Spleen (tissue), 11 donors: ENCODE measurements around the gene LRSAM1. TPM values are rescaled to one million over a fixed set of nuclear protein-coding genes. Genes with fewer than 3 reads are reported as not detected.

ENCODE experiments used
- DNase-seq: peaks from one replicate; pipeline ENCODE4 v3.0.0-alpha.2; 2020
- H3K27ac ChIP-seq, 8 donors: fragments of 200-600 bp; sonication (generic) in 7 of 8; 1 replicate in 4 of 8; 2 replicates in 4 of 8; pipeline versions ENCODE4 v1.5.0 to v1.8.0; 2016 to 2021; ENCODE audit warnings: inconsistent platforms in 4 of 8, mild to moderate bottlenecking in 4 of 8, moderate library complexity in 1 of 8
- H3K27me3 ChIP-seq, 7 donors: fragments of 200-600 bp; sonication (generic) in 6 of 7; replicated peaks in 1 of 7; 1 replicate in 4 of 7; 2 replicates in 3 of 7; pipeline versions ENCODE4 v1.5.0 to v1.8.0; 2016 to 2021; ENCODE audit warnings: inconsistent platforms in 3 of 7, mild to moderate bottlenecking in 1 of 7
- H3K36me3 ChIP-seq, 6 donors: fragments of 200-600 bp; sonication (generic) in 5 of 6; 1 replicate in 4 of 6; 2 replicates in 2 of 6; pipeline versions ENCODE4 v1.5.0 to v1.8.0; 2016 to 2021; ENCODE audit warnings: inconsistent platforms in 2 of 6
- H3K4me1 ChIP-seq, 6 donors: fragments of 200-600 bp; sonication (generic) in 5 of 6; 1 replicate in 3 of 6; 2 replicates in 3 of 6; pipeline versions ENCODE4 v1.5.0 to v1.8.0; 2016 to 2021; ENCODE audit warnings: inconsistent platforms in 3 of 6
- H3K4me3 ChIP-seq, 8 donors: fragments of 200-600 bp; sonication (generic) in 7 of 8; 1 replicate in 4 of 8; 2 replicates in 4 of 8; pipeline versions ENCODE4 v1.5.0 to v1.8.0; 2016 to 2021; ENCODE audit warnings: inconsistent platforms in 4 of 8, mild to moderate bottlenecking in 4 of 8, moderate library complexity in 2 of 8
- H3K9me3 ChIP-seq, 8 donors: fragments of 200-600 bp; sonication (generic) in 7 of 8; 1 replicate in 4 of 8; 2 replicates in 4 of 8; pipeline versions ENCODE4 v1.5.0 to v1.8.0; 2016 to 2021; ENCODE audit warnings: inconsistent platforms in 4 of 8
- CTCF ChIP-seq, 11 experiments: fragments of 200-600 bp in 7 of 11; fragments of 450-650 bp in 4 of 11; sonication (generic) in 4 of 11; IDR thresholded peaks in 8 of 11; conservative IDR thresholded peaks in 3 of 11; 1 replicate in 7 of 11; 2 replicates in 4 of 11; pipeline versions ENCODE4 v1.4.0 to v1.8.0; 2016 to 2021; ENCODE audit warnings: antibody characterized with exemption in 11 of 11, inconsistent platforms in 4 of 11, mild to moderate bottlenecking in 1 of 11
- POLR2A ChIP-seq, 3 donors: fragments of 450-650 bp; IDR thresholded peaks; one replicate each; pipeline ENCODE4 v1.5.1; 2017; ENCODE audit warnings: antibody characterized with exemption in 3 of 3, mild to moderate bottlenecking in 1 of 3
- POLR2AphosphoS5 ChIP-seq, 3 donors: sonication (generic); formaldehyde crosslinking; IDR thresholded peaks; one replicate each; pipeline ENCODE4 v1.5.1; 2017; ENCODE audit warnings: antibody characterized with exemption in 3 of 3
- WGBS, 5 donors: extraction: QIAGEN DNeasy Blood & Tissue Kit in 3 of 5; methylation state at CpG; one replicate each; pipeline versions ENCODE4 v1.1.5 to v1.1.7; 2013 to 2018; 5-methylcytosine and 5-hydroxymethylcytosine counted together
- intact Hi-C: fragments of 100-400 bp; cut with DNase I; formaldehyde crosslinking; loops from one replicate; pipeline ENCODE4 v1.15.0; 2023; ENCODE audit warnings: low total_unique reads
- polyA plus RNA-seq, 3 donors: library from polyadenylated mRNA; stranded (reverse); fragments of 200-250 nt; gene quantifications; one replicate each; pipeline ENCODE4 v1.2.1, GENCODE V29; 2013
- total RNA-seq, 7 donors: library from RNA; depleted of rRNA in 3 of 7; stranded (reverse); fragments of >200 nt in 3 of 7; fragmentation: NEBNext Ultra II Directional in 4 of 7; extraction: Animal tissue kit (Norgen Biotek cat#: 25700) in 4 of 7; gene quantifications; one replicate each; pipeline versions ENCODE4 v1.1.0 to v1.2.1, GENCODE V29; 2016 to 2021
- donor health status: healthy with polysubstance abuse.
- donor health status: DM: no; HTN: no; CAD: no; lungs with moderate emphysema.
- donor health status: DM: no; HTN: no; CAD: no.
- donor health status: Bipolar disorder and iron deficiency.
- donor health status: healthy.
- donor health status: DM: no; HTN: no; CAD: no.
- donor health status: DM: yes; HTN: yes; CAD: no.

The LRSAM1 gene
- total and polyA plus RNA-seq, 10 donors, result 13.5 to 32.1 (median 25.1) TPM

- intact Hi-C loops, result no loop called here
- TF ChIP-seq CTCF (IDR thresholded peaks at IDR 0.05 in 8 of 11, conservative IDR thresholded peaks at IDR 0.05 in 3 of 11) (no peak), POLR2A (IDR thresholded peaks at IDR 0.05) (no peak), POLR2AphosphoS5 (IDR thresholded peaks at IDR 0.05) (no peak)
- Histone ChIP-seq H3K36me3 (no peaks in the 10 kb centered on the region), H3K4me1 (peaks cover 0 to 80% (median 29%) of the 10 kb centered on the region in 6 donors), H3K9me3 (no peaks in the 10 kb centered on the region), H3K27ac (no peak overlapping the region), H3K4me3 (no peak overlapping the region), H3K27me3 (no peaks in the 10 kb centered on the region)
- 79 to 94% (median 83%) methylated on average over 3 of the region's 3 CpGs for WGBS, 5 donors
- no peak for DNase-seq
Observed at GRCh38 chr9:127537792-127538191, 86.5 kb downstream of the LRSAM1 start.

- Histone ChIP-seq H3K27ac (peak overlapping the region in 3 of 8 donors; percentile 27 to 53 (median 30)), H3K4me1 (peaks cover 0 to 87% (median 35%) of the 10 kb centered on the region in 6 donors), H3K4me3 (no peak overlapping the region), H3K27me3 (no peaks in the 10 kb centered on the region), H3K9me3 (no peaks in the 10 kb centered on the region), H3K36me3 (no peaks in the 10 kb centered on the region)
- 78 to 93% (median 82%) methylated on average over 4 of the region's 4 CpGs for WGBS, 5 donors
- TF ChIP-seq POLR2A (IDR thresholded peaks at IDR 0.05) (no peak), POLR2AphosphoS5 (IDR thresholded peaks at IDR 0.05) (no peak), CTCF (IDR thresholded peaks at IDR 0.05 in 8 of 11, conservative IDR thresholded peaks at IDR 0.05 in 3 of 11) (no peak)
- DNase-seq, result no peak
- intact Hi-C loops, result no loop called here
Observed at GRCh38 chr9:127538849-127539258, 87.5 kb downstream of the LRSAM1 start.

GRCh38 chr9:127539259-127539981 is 88.1 kb downstream of the LRSAM1 start:
- H3K27ac ChIP-seq, result peak overlapping the region in 3 of 8 donors; percentile 27 to 53 (median 30)
- DNase-seq, result no peak
- H3K4me1 ChIP-seq, result peaks cover 0 to 87% (median 36%) of the 10 kb centered on the region in 6 donors
- intact Hi-C loops, result no loop called here
- WGBS, 5 donors, result 72 to 84% (median 75%) methylated on average over 17 of the region's 17 CpGs
- H3K4me3 ChIP-seq, result no peak overlapping the region
- no peaks in the 10 kb centered on the region for H3K9me3 ChIP-seq
- no peaks in the 10 kb centered on the region for H3K27me3 ChIP-seq
- no peaks in the 10 kb centered on the region for H3K36me3 ChIP-seq
- no peak for TF ChIP-seq POLR2AphosphoS5 (IDR thresholded peaks at IDR 0.05)

GRCh38 chr9:127539982-127540663 is 88.8 kb downstream of the LRSAM1 start:
- Histone ChIP-seq H3K27ac (peak overlapping the region in 3 of 8 donors; percentile 27 to 53 (median 30)), H3K36me3 (no peaks in the 10 kb centered on the region), H3K9me3 (no peaks in the 10 kb centered on the region), H3K4me3 (no peak overlapping the region), H3K27me3 (no peaks in the 10 kb centered on the region), H3K4me1 (peaks cover 0 to 88% (median 36%) of the 10 kb centered on the region in 6 donors)
- no peak for DNase-seq
- WGBS, 5 donors, result 61 to 76% (median 71%) methylated on average over 14 to 15 of the region's 15 CpGs
- TF ChIP-seq CTCF (IDR thresholded peaks at IDR 0.05 in 8 of 11, conservative IDR thresholded peaks at IDR 0.05 in 3 of 11), result no peak
- no peak for TF ChIP-seq POLR2A (IDR thresholded peaks at IDR 0.05)
- no peak for TF ChIP-seq POLR2AphosphoS5 (IDR thresholded peaks at IDR 0.05)
- intact Hi-C loops, result no loop called here
